HG02938 (cell line): ENCODE data around the gene XPNPEP1.

ENCODE experiments used
- ATAC-seq: cut with Tn5 transposase; IDR thresholded peaks from one replicate; pipeline ENCODE4 v1.9.1; 2021; ENCODE audit warnings: mild to moderate bottlenecking, moderate library complexity; ENCODE audit not compliant: unreplicated experiment

The XPNPEP1 gene

GRCh38 chr10:109866995-109867635 is 56.2 kb downstream of the XPNPEP1 start:
- no peak for ATAC-seq

DNA sequence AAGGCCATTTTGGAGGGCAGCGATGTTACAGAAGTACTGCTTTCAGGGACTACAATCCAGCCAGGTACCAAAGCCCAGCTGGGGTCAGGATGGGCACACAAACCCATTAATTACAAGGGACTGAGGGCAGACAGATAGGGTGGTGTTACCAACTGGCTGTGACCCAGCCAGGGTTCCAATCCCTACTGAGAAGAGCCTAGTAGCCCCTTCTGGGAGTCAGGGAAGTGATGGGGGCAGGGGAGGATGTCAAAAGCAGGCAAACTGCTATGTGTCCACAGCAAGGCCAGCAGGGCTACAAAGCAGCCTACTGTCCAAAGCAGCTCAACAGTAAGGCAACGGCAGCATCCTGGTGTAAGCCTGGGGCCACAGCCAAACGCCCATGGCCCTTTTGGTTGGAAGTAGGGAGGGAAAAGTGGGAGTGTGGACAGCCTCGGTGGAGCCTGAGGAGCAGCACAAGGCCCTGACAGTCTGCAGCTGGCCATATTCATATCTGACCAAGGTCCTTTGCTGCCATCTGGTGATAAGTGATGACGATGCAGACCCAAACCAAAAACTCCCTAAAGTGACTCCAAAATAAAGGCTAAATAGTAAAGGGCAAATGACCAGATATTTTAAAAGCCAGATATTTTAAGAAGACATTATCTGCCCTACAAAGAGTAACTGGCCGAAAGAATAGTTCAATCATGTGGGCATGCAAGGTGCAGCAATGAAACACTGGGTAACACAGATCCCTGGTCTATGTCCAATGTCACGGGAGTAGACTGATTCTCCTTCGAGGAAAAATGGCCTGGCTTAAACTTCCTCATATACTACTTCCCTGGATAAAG is 56.9 kb downstream of the XPNPEP1 start:
- ATAC-seq = no peak

DNA sequence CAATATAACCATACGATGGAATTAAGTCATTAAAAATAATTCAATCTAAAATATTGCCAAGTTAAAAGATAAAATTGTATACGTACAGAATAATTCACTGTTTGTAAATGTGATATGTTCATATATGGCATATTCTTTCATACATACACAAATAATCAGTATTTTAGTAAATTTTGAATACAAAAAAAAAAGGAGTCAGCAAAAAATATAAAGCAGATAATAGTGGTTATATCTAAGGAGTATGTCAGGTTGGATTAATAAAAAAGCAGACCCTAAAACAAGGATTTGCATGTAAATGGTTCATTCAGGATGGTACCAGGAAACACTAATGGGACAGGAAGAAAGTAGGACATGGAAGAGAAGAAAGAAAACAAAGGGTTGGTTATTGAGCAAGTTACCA is 59.5 kb downstream of the XPNPEP1 start:
- ATAC-seq = no peak

DNA sequence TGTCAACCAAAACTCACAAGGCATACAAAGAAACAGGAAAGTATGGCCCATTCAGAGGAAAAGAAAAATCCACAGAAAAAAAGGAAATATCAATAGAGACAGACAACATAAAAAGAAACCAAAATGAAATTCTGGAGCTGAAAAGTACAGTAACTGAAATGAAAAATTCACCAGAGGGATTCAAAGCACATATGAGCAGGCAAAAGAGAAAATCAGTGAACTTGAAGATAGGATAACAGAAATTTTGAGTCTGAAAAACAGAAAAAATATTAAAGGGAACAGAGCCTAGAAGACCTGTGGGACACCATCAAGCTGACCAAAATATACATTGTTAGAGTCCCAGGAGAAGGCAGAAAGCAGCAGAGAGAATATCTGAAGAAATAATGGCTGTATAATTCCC is 60.6 kb downstream of the XPNPEP1 start:
- no peak for ATAC-seq

- no peak for ATAC-seq
These were observed 61.3 kb downstream of the XPNPEP1 start for GRCh38 chr10:109862041-109862440.

DNA sequence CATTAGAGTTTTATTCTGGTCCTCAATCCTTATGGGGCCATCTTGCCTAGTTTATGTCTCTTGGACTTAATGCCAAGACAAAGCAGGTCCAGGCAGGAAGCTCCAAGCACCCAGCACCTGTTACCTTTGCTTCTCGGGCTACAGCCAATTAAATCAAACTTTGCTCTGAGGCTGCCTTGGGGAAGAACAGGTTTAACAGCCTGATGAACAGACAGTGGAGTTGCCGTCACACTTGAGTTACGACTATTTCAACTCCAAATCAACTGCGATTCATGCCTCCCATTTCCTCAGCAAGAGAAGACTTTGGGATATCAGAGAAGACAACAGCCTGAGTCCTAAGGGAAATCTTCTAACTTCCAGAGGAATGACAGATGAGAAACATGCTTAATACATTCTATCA is 62.2 kb downstream of the XPNPEP1 start:
- ATAC-seq = no peak

DNA sequence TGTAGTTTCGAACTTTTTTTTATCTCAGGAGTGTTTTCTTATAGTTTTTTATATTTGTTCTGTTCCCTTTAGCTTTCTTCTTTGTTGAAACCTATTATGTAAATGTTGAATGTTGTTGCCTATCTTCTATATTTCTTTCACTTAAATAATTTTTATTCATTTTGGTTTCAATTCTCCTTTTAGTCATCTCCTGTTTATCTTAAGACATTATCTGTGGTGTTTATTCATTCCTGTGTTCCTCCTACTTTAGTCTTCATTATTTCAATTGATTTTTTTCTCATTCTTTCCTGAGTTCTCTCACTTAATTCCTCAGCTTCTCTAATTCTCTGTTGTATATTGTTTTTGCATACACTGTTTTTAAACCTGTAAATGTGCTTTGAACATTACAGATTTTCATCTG is 64.1 kb downstream of the XPNPEP1 start:
- ATAC-seq = no peak

DNA sequence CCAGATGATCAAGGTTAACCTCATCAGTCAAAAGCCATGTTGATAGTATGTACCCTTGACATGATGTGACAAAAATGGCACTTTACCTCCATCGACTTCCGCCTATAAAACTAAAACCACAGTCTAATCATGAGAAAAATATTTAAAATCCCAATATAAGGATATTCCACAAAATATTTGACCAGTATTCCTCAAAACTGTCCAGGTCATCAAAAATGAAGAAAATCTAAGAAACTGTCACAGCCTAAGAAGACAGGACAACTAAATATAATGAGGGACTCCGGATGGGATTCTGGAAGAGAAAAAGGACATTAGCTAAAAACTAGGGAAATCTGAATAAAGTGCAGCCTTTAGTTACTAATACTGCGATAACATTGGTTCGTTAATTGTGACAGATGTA is 67.6 kb downstream of the XPNPEP1 start:
- ATAC-seq = no peak

- ATAC-seq = no peak
These were observed 69.4 kb downstream of the XPNPEP1 start for GRCh38 chr10:109853921-109854320.

- ATAC-seq = peak; percentile 97
These were observed 70.8 kb downstream of the XPNPEP1 start for GRCh38 chr10:109852475-109853037.

- peak; percentile 15 for ATAC-seq
These were observed 71.5 kb downstream of the XPNPEP1 start for GRCh38 chr10:109851616-109852474.

DNA sequence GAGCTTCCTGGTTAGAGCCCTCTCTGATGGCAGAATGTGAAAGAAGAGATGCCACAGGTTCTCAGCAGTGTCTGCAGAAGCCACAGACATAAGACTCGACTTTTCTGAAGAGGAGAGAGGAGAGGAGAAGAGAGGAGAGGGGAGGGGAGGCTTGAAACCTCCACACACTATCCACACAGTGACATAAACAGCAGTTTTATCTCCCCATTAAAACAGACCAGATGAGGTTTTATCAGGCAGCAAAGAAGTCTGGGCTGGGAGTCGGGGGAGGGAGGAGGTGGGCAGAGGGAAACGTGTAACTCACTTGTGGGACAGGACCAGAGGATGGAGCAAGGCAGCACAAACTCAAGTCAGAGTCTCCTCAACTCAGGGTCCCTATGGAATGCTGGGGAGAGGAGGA is 76.5 kb downstream of the XPNPEP1 start:
- no peak for ATAC-seq

DNA sequence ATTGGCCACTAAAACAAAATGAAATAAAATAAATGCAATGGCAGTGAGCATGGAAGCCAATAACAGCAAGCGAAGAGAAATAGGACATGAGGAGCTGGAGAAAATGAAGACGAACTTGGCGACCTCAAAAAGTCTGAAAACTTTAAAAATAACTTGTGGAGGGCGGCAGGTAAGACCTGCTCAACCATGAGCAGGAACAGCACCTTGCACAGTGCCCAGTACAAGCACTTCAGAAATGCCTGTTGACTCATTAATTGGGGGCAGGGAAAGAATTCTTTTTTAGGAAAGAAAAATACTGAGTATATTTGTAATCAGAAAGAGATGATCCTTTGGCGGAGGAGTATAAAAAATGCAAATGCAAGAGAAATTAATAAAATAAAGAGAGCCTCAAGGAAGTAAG is 78.0 kb downstream of the XPNPEP1 start:
- no peak for ATAC-seq

DNA sequence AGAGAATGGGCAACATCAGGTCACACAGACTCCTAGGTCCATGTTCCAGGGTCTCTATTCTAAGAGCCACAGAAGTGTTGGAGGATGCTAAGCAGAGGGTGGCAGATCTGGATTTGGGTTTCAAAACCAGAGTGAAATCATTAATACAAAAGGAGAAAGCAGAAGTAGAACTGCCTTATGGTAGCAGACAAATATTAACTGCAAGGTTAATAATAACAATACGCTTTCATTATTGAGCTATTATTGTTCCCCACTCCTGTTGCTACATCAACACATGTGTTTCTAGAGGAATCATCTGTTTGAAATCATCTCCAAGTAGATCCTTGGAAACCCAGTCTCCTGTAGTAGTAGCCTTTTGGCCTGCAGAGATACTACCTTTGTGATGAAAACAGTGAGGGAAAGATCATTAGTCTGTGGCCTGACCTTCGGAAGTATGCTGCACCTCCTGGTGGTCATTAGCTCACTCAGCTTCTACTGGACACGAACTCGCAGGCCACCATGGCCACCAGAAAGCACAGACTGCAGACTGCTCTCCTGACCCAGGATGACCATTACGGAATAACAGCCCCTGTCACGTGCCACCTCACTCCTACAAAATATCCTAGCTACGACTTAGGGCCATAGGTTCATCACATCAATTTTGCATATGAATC is 84.6 kb downstream of the XPNPEP1 start:
- ATAC-seq = no peak

DNA sequence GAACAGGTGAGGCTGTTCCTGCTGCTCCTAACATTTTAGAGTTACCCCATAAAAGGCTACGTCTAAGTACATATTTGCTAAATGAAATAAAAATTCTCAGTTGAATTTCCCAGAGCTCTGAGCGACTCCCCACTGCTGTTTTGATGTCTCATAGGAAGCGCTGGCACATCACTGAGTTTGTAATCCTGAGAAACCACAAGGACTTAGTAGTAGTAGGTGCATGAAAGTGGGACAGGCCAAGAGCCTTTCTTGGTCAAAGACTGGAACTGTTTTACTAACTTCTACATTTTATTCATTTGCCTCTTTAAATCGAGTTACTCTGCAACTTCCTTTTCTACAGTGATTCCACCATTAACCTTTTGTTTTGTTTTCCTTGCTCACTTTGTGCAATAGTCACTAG is 85.9 kb downstream of the XPNPEP1 start:
- ATAC-seq = no peak

DNA sequence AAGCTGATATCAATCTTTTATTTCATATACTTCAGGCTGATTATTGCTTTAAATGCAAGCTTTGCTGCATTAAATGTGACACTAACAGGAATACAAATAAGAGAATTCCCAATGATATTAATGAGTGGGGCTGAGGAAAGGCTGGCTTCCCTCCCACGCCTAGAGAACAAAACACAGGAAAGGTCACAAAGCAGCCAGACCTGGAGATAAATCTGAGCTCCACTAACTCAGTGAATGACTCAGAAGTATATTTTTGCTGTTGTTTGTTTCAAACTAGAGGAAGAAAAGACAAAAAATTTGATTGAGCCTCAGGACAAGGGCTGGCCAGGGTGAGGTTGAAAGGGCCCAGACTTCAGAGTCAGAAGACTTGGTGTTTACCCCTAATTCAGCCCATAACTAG is 88.1 kb downstream of the XPNPEP1 start:
- ATAC-seq = no peak

DNA sequence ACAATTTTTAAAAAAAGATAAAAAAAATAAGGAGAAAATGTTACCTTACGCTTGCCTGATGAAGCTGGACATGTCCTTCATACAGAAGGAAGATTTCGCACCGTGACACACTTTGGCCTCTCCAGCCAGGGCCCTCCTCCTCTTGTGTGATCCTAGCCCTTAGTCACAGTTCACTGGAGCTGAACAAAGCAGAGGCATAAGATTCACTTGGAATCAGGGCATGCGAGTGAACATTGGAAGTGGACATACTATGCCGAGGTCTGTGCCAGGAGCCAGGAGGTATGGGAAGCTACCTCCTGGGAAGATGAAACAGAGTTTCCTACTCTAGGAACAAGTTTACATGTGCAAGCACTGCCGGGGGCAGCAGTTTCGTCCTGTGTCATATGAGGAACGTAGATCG is 91.5 kb downstream of the XPNPEP1 start:
- no peak for ATAC-seq

GRCh38 chr10:109824206-109824605 is 99.1 kb downstream of the XPNPEP1 start:
- ATAC-seq = no peak

DNA sequence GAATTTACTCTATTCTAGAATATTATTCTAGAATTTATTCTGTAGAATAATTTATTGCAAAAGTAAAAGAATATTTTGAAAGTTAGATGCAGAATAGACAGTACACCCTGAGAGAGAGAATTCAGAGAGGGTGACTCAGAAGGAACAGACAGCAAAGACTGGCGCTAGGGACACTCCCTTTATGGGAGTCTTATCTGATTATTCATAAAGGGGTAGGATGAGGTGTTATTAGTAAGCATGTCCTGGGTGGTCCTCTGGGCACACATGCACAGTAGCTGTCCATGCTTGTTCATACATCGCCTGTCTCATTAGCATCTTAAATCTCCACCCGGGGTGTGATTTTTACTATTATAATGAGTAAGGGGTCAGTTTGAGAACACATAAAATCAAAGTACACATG is 100.1 kb downstream of the XPNPEP1 start:
- ATAC-seq = no peak

- no peak for ATAC-seq
These were observed 101.6 kb downstream of the XPNPEP1 start for GRCh38 chr10:109821672-109822071.
